ENCODE data around the gene PPL. TPM values are rescaled to one million over a fixed set of nuclear protein-coding genes. Genes with fewer than 3 reads are reported as not detected.

Gene PPL
- total RNA-seq, 4 donors from 2014 or later, result 52.2 to 246 (median 200) TPM

DNA sequence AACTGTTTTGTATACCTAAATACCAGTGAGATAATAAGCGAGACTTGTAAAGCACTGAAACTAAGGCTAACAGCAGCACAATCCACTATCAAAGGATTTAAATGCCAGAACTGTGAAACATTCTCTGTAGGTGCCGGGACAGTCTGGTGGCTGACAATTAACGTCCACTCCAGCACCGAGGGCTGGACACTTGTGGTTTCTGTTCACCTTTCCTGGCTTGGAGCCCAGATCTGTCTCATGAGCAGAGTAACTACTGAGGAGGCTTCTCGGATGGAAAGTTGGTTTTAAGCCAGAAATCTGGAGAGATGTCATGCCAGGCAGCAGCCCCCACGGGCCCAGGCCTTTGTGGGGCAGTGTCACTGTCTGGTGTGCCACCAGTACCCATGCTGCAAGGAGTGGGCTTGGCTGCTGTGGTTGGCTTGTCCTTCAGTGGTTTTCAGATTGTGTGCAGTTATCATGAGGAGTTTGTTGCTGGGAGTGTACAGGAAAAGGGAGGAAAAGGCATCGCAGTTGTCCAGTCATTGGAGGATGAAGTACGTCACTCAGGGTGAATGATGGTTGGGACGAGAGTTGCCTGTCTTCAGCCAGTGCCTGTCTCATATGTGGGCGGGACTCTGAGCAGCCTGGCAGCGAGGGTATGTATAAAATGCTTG lies 54.2 kb downstream of the PPL start:
- peaks cover 0 to 100% (median 21%) of the 10 kb centered on the region in 3 donors for H3K36me3 ChIP-seq
- TF ChIP-seq EP300 (IDR thresholded peaks at IDR 0.05) (no peak), POLR2A (IDR thresholded peaks at IDR 0.05) (no peak)
- TF ChIP-seq, protein P1, sequence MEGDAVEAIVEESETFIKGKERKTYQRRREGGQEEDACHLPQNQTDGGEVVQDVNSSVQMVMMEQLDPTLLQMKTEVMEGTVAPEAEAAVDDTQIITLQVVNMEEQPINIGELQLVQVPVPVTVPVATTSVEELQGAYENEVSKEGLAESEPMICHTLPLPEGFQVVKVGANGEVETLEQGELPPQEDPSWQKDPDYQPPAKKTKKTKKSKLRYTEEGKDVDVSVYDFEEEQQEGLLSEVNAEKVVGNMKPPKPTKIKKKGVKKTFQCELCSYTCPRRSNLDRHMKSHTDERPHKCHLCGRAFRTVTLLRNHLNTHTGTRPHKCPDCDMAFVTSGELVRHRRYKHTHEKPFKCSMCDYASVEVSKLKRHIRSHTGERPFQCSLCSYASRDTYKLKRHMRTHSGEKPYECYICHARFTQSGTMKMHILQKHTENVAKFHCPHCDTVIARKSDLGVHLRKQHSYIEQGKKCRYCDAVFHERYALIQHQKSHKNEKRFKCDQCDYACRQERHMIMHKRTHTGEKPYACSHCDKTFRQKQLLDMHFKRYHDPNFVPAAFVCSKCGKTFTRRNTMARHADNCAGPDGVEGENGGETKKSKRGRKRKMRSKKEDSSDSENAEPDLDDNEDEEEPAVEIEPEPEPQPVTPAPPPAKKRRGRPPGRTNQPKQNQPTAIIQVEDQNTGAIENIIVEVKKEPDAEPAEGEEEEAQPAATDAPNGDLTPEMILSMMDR (IDR thresholded peaks at IDR 0.05), result no peak
- DNase-seq (ENCODE audit: low spot score in 2 of 2), result peak in 1 of 2 donors; percentile 23
- no peaks in the 10 kb centered on the region for H3K9me3 ChIP-seq
- H3K4me1 ChIP-seq, result peaks cover 0 to 12% (median 0%) of the 10 kb centered on the region in 4 donors
- no peak overlapping the region for H3K4me3 ChIP-seq
- 77 to 78% methylated on average over 11 of the region's 11 CpGs for WGBS, 2 donors
- H3K27ac ChIP-seq, result no peak overlapping the region
- no peaks in the 10 kb centered on the region for H3K27me3 ChIP-seq

DNA sequence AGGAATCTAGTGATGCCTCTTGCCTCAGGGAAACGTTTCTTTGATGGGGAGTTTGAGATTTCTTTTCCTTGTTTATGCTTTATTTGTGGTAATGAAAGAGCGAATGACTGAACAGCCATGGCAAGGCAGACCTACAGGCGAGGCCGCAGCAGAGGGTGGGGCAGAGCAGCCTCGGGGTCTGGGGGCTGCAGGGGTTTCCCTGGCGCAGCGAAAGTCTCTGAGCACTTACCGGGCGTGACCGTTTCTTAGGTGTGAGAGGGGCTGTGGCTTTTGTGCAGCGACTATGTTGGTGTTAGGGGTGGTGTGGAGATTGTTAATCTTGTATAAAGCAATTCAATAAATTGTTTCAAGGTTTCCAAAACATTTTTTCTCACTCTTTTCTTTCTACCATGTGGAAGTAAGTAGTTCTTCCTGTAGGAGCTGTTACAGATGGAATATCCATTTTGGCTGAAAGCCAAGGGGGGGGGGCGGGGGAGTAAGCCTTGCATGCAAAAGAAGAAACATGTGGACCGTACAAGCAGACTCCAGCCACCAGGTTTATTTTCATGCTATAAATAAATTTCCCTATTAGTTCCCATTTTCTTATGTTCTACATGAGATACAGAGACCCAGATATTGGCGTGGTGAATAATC lies 54.8 kb downstream of the PPL start:
- Histone ChIP-seq H3K27me3 (no peaks in the 10 kb centered on the region), H3K4me1 (peaks cover 0 to 12% (median 0%) of the 10 kb centered on the region in 4 donors), H3K4me3 (no peak overlapping the region), H3K36me3 (peaks cover 0 to 100% (median 26%) of the 10 kb centered on the region in 3 donors), H3K9me3 (no peaks in the 10 kb centered on the region), H3K27ac (no peak overlapping the region)
- WGBS, 2 donors, result 65 to 70% methylated on average over 14 of the region's 14 CpGs
- TF ChIP-seq, protein P1 (IDR thresholded peaks at IDR 0.05), result no peak
- no peak for TF ChIP-seq EP300 (IDR thresholded peaks at IDR 0.05)
- no peak for TF ChIP-seq POLR2A (IDR thresholded peaks at IDR 0.05)
- no peak for DNase-seq (ENCODE audit: low spot score in 2 of 2)

DNA sequence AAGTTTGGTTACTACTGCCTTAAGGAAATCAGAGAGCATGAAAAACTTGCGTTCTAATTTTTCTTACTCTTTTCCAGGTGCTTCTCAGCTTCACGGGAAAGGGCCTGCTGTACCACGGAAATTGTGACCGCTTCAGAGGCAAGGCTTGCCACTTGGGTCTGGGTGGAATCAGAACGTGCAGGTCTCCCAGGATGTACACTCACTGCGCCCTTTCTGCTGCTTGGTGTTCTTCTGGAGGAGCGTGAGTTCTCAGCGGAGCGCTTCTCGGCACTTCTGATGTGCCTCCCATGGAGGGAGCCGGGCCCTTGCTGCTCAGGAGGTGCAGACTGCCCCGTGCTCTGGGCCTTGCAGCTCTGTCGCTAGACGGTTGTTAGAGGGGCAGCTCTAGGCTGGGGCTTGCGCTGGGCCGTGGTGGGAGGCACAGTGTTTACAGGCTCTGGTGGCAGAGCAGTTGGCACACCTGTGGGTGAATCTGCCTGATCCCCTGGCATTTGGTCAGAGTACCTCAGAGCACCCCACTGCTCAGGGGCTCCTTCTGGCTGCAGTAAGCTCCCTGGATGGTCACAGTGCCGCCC lies 56.9 kb downstream of the PPL start:
- H3K36me3 ChIP-seq, result peaks cover 0 to 100% (median 33%) of the 10 kb centered on the region in 3 donors
- DNase-seq (ENCODE audit: low spot score in 2 of 2), result no peak
- WGBS, 2 donors, result 92% methylated on average over 9 to 17 of the region's 17 CpGs

DNA sequence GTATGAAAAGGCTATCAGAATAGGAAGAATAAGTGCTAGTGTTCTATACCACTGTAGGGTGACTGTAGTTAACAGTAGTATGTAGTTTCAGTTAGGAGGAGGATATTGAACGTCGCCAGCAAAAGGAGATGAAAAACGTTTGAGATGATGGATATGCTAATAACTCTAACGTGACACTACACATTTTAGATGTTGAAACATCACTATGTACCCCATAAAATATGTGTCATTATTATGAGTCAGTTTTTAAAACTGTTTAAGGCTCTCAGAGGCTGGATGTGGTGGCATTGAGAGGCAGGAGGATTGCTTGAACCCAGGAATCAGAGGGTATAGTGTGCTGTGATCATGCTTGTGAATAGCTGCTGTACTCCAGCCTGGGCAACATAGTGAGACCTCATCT lies 57.9 kb downstream of the PPL start:
- DNase-seq (ENCODE audit: low spot score in 2 of 2), result no peak
- peaks cover 0 to 100% (median 41%) of the 10 kb centered on the region in 3 donors for H3K36me3 ChIP-seq
- H3K27ac ChIP-seq, result no peak overlapping the region
- H3K27me3 ChIP-seq, result no peaks in the 10 kb centered on the region
- no peak for TF ChIP-seq EP300 (IDR thresholded peaks at IDR 0.05)
- TF ChIP-seq, protein P1 (IDR thresholded peaks at IDR 0.05), result no peak
- no peak for TF ChIP-seq POLR2A (IDR thresholded peaks at IDR 0.05)
- H3K9me3 ChIP-seq, result no peaks in the 10 kb centered on the region
- 73 to 77% methylated on average over 4 of the region's 4 CpGs for WGBS, 2 donors
- H3K4me3 ChIP-seq, result no peak overlapping the region
- H3K4me1 ChIP-seq, result peaks cover 0 to 12% (median 0%) of the 10 kb centered on the region in 4 donors

More for the DNA sequence above, 56.9 kb downstream of the PPL start:
- TF ChIP-seq, protein P1 (IDR thresholded peaks at IDR 0.05), result no peak
- TF ChIP-seq POLR2A (IDR thresholded peaks at IDR 0.05), result no peak
- TF ChIP-seq EP300 (IDR thresholded peaks at IDR 0.05), result no peak
- Histone ChIP-seq H3K27ac (no peak overlapping the region), H3K4me3 (no peak overlapping the region), H3K27me3 (no peaks in the 10 kb centered on the region), H3K4me1 (peaks cover 0 to 12% (median 0%) of the 10 kb centered on the region in 4 donors), H3K9me3 (no peaks in the 10 kb centered on the region)

DNA sequence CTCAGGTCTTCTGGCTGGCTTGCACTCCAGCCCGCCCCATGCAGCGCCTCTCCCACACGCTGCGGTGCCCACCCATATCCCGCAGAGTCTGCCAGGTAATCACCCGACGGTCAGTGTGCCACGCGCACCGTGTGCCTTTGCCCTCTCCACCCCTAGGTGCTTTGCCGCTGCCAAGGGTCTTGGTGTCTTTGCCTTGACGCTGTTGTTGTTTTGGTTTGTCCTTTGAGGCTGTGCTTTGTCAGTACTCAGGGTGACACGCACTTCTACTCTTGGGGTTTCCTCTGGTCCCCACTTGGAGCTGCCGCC lies 59.6 kb downstream of the PPL start:
- H3K4me3 ChIP-seq, result no peak overlapping the region
- TF ChIP-seq, protein P1 (IDR thresholded peaks at IDR 0.05), result no peak
- no peak for TF ChIP-seq POLR2A (IDR thresholded peaks at IDR 0.05)
- no peak for TF ChIP-seq EP300 (IDR thresholded peaks at IDR 0.05)
- H3K9me3 ChIP-seq, result no peaks in the 10 kb centered on the region
- H3K4me1 ChIP-seq, result peaks cover 0 to 6% (median 0%) of the 10 kb centered on the region in 4 donors
- no peaks in the 10 kb centered on the region for H3K27me3 ChIP-seq
- 91 to 94% methylated on average over 13 to 14 of the region's 14 CpGs for WGBS, 2 donors
- H3K27ac ChIP-seq, result no peak overlapping the region
- H3K36me3 ChIP-seq, result peaks cover 3 to 100% (median 36%) of the 10 kb centered on the region in 3 donors
- DNase-seq (ENCODE audit: low spot score in 2 of 2), result no peak

All from tibial nerve (tissue), 4 donors.